Measurements from ENCODE around the gene RMDN2.

DNA sequence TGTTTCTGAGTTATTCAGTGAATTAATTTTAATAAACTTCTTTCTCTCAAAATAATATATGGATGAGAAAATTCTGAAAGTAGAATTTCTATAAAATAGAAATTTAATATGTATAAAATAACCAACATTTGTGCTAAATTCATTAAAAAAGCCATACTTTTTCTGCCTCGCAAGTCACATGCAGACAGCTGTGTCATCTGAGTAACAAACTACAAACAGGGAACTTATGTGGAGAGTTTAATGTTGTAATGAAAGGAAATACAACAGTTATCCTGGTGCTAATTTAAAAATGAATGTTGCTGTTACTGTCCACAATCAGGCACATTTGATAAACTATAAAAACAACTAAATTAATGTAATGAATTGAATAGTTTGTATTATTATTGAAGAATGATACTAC is 22.2 kb downstream of the RMDN2 start:
- TF ChIP-seq, protein P1, sequence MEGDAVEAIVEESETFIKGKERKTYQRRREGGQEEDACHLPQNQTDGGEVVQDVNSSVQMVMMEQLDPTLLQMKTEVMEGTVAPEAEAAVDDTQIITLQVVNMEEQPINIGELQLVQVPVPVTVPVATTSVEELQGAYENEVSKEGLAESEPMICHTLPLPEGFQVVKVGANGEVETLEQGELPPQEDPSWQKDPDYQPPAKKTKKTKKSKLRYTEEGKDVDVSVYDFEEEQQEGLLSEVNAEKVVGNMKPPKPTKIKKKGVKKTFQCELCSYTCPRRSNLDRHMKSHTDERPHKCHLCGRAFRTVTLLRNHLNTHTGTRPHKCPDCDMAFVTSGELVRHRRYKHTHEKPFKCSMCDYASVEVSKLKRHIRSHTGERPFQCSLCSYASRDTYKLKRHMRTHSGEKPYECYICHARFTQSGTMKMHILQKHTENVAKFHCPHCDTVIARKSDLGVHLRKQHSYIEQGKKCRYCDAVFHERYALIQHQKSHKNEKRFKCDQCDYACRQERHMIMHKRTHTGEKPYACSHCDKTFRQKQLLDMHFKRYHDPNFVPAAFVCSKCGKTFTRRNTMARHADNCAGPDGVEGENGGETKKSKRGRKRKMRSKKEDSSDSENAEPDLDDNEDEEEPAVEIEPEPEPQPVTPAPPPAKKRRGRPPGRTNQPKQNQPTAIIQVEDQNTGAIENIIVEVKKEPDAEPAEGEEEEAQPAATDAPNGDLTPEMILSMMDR (IDR thresholded peaks at IDR 0.05; ENCODE audit: low read length) = no peak
- TF ChIP-seq EZH2 (optimal IDR thresholded peaks at IDR 0.05; ENCODE audit: low read depth, low read length) = no peak
- no peak for TF ChIP-seq EZH2phosphoT487 (IDR thresholded peaks at IDR 0.05; ENCODE audit: low read length)
